Measurements from ENCODE around the gene DNAJC1. TPM values are rescaled to one million over a fixed set of nuclear protein-coding genes. Genes with fewer than 3 reads are reported as not detected.

The DNAJC1 gene
- total RNA-seq, 4 donors from 2014 or later = 22.8 to 101 (median 49.4) TPM

- DNase-seq (ENCODE audit: low spot score in 2 of 2) = no peak
- H3K4me3 ChIP-seq (ENCODE audit: low read depth, poor library complexity, severe bottlenecking) = no peak overlapping the region
- intact Hi-C loops (cut with DNase I; ENCODE audit: low total_unique reads) = no loop called here
- WGBS, 2 donors = 97 to 98% methylated on average over 1 of the region's 1 CpG
- TF ChIP-seq, protein P1, sequence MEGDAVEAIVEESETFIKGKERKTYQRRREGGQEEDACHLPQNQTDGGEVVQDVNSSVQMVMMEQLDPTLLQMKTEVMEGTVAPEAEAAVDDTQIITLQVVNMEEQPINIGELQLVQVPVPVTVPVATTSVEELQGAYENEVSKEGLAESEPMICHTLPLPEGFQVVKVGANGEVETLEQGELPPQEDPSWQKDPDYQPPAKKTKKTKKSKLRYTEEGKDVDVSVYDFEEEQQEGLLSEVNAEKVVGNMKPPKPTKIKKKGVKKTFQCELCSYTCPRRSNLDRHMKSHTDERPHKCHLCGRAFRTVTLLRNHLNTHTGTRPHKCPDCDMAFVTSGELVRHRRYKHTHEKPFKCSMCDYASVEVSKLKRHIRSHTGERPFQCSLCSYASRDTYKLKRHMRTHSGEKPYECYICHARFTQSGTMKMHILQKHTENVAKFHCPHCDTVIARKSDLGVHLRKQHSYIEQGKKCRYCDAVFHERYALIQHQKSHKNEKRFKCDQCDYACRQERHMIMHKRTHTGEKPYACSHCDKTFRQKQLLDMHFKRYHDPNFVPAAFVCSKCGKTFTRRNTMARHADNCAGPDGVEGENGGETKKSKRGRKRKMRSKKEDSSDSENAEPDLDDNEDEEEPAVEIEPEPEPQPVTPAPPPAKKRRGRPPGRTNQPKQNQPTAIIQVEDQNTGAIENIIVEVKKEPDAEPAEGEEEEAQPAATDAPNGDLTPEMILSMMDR (IDR thresholded peaks at IDR 0.05) = no peak
- no peak for TF ChIP-seq POLR2A (IDR thresholded peaks at IDR 0.05)
Measured at GRCh38 chr10:21934307-21934706, 69.2 kb downstream of the DNAJC1 start.

DNA sequence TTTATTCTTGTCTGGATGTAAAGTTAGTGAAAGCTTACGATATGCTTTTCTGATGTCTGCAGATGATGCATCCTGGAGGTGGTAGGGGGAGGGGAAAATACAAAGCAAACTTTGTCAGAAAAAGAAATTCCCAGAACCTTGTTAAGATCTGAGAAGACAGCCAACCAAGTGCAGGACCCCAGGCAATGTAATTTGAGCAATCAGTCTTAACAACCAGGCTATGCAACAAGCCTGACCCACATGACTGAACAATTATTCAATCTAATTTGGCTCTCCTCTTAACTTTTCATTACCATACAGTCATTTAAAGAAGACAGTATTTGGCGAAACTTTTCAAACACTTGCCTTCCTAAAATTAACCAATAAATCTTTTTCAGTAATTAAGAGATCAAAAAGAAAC lies 74.5 kb downstream of the DNAJC1 start:
- no peak overlapping the region for H3K4me3 ChIP-seq (ENCODE audit: low read depth, poor library complexity, severe bottlenecking)
- TF ChIP-seq, protein P1 (IDR thresholded peaks at IDR 0.05) = no peak
- TF ChIP-seq POLR2A (IDR thresholded peaks at IDR 0.05) = no peak
- no peak for DNase-seq (ENCODE audit: low spot score in 2 of 2)
- intact Hi-C loops (cut with DNase I; ENCODE audit: low total_unique reads) = no loop called here
- WGBS, 2 donors = 50 to 56% methylated on average over 2 of the region's 2 CpGs

GRCh38 chr10:21927631-21928353 lies 75.7 kb downstream of the DNAJC1 start:
- H3K4me3 ChIP-seq (ENCODE audit: low read depth, poor library complexity, severe bottlenecking) = no peak overlapping the region
- DNase-seq (ENCODE audit: low spot score in 2 of 2) = no peak
- WGBS, 2 donors = 69 to 86% methylated on average over 4 of the region's 4 CpGs
- intact Hi-C loops (cut with DNase I; ENCODE audit: low total_unique reads) = no loop called here
- TF ChIP-seq, protein P1 (IDR thresholded peaks at IDR 0.05) = no peak
- TF ChIP-seq POLR2A (IDR thresholded peaks at IDR 0.05) = no peak

DNA sequence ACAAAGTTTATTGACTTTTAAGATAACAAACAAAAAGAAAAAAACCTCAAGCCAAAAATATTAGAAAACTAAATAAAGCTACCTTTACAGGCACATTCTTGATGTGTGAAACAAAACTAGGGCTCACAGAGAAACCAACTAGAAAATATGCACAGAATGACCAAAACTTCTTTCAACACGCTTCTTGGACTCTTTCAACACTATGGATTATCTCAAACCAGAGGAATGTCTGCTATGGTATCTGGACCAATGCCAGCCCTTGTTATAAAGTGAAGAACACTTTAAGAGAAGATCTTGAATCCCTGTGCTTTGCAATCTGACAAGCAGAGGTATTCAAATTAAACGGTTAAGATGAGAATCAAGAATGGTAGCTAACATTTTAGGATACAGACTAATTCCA lies 76.6 kb downstream of the DNAJC1 start:
- intact Hi-C loops (cut with DNase I; ENCODE audit: low total_unique reads) = no loop called here
- H3K4me3 ChIP-seq (ENCODE audit: low read depth, poor library complexity, severe bottlenecking) = no peak overlapping the region
- WGBS, 2 donors = 52 to 54% methylated on average over 2 of the region's 2 CpGs
- TF ChIP-seq, protein P1 (IDR thresholded peaks at IDR 0.05) = no peak
- TF ChIP-seq POLR2A (IDR thresholded peaks at IDR 0.05) = no peak
- DNase-seq (ENCODE audit: low spot score in 2 of 2) = no peak

DNA sequence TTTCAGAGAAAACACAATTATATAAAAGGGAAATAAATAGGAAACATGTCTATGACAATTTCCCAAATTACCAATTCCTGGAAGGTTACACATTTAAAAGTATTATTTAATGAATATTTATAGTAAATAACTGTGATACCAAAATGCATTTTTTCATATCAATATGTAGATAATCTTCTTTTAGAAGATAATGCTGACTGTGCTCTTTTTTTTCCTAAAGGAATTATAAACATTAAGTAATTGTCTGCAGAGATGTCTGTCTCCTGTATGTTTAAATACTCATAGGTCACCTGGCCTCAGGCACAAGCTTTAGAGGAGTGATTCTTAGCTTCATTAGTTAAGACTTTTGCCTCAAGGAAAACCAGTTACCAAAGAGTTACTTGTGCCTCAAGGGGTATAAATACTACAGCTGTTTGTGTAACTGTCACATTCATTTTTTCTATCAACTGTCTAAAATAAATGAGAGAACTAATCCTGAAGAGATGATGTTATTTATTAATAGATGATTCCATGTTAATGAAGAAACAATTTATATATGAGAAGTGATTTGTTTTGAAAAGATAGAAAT lies 77.1 kb downstream of the DNAJC1 start:
- H3K4me3 ChIP-seq (ENCODE audit: low read depth, poor library complexity, severe bottlenecking) = no peak overlapping the region
- DNase-seq (ENCODE audit: low spot score in 2 of 2) = no peak
- no peak for TF ChIP-seq POLR2A (IDR thresholded peaks at IDR 0.05)
- TF ChIP-seq, protein P1 (IDR thresholded peaks at IDR 0.05) = no peak
- intact Hi-C loops (cut with DNase I; ENCODE audit: low total_unique reads) = no loop called here

Data from lower leg skin (tissue), 4 donors.